WERI-Rb-1 (cell line): ENCODE data around the gene SDSL.

ENCODE experiments used
- DNase-seq: peaks from one replicate; pipeline ENCODE4 v3.0.0-alpha.2; 2020
- H3K27ac ChIP-seq: fragments of 250-450 bp; sonication (Bioruptor Pico); 2 replicates; pipeline ENCODE4 v1.5.1; 2020; ENCODE audit warnings: mild to moderate bottlenecking, moderate library complexity
- H3K27me3 ChIP-seq: fragments of 250-450 bp; sonication (Bioruptor Pico); 2 replicates; pipeline ENCODE4 v1.5.1; 2021; ENCODE audit warnings: mild to moderate bottlenecking, low read depth, moderate library complexity; ENCODE audit not compliant: insufficient read depth, severe bottlenecking
- H3K36me3 ChIP-seq: fragments of 250-450 bp; sonication (Bioruptor Pico); 2 replicates; pipeline ENCODE4 v1.5.1; 2020; ENCODE audit warnings: mild to moderate bottlenecking, moderate library complexity
- H3K4me3 ChIP-seq: 2 replicates; pipeline ENCODE4 v1.5.1; 2011; ENCODE audit warnings: low read depth, mild to moderate bottlenecking, control low read depth, low read length
- H3K9me3 ChIP-seq: fragments of 250-450 bp; sonication (Bioruptor Pico); 2 replicates; pipeline ENCODE4 v1.5.1; 2021; ENCODE audit warnings: mild to moderate bottlenecking, moderate library complexity; ENCODE audit not compliant: severe bottlenecking
- TF ChIP-seq, protein P1 (sequence below): IDR thresholded peaks from 2 replicates; pipeline ENCODE4 v1.5.1; 2011; ENCODE audit warnings: low read depth, mild to moderate bottlenecking, control low read depth, inconsistent platforms, low read length

The SDSL gene

DNA sequence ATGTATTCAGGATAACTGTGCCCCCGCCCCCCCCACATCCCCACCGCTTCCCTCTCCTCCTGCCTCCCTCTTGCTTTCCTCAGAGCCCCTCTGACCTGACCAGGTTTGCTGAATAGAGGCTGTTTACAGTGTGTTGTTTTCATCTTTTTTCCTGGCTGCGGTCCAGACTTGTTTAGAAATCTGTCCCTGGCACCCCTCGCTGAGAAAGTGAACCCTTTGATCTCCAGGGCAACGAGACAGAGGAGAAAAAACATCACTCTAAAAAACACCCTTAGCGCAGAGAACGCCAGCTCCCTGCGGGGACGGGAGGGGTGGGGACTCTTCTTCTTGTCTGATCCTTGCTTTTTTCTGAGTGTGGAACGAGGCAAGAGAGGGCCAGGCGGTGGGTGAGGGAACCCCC lies 41.0 kb upstream of the SDSL start:
- DNase-seq, result no peak
- Histone ChIP-seq H3K27ac (no peak overlapping the region), H3K4me3 (no peak overlapping the region), H3K36me3 (peaks cover 46% of the 10 kb centered on the region), H3K27me3 (no peaks in the 10 kb centered on the region), H3K9me3 (no peaks in the 10 kb centered on the region)
- TF ChIP-seq, protein P1, sequence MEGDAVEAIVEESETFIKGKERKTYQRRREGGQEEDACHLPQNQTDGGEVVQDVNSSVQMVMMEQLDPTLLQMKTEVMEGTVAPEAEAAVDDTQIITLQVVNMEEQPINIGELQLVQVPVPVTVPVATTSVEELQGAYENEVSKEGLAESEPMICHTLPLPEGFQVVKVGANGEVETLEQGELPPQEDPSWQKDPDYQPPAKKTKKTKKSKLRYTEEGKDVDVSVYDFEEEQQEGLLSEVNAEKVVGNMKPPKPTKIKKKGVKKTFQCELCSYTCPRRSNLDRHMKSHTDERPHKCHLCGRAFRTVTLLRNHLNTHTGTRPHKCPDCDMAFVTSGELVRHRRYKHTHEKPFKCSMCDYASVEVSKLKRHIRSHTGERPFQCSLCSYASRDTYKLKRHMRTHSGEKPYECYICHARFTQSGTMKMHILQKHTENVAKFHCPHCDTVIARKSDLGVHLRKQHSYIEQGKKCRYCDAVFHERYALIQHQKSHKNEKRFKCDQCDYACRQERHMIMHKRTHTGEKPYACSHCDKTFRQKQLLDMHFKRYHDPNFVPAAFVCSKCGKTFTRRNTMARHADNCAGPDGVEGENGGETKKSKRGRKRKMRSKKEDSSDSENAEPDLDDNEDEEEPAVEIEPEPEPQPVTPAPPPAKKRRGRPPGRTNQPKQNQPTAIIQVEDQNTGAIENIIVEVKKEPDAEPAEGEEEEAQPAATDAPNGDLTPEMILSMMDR, result no peak

DNA sequence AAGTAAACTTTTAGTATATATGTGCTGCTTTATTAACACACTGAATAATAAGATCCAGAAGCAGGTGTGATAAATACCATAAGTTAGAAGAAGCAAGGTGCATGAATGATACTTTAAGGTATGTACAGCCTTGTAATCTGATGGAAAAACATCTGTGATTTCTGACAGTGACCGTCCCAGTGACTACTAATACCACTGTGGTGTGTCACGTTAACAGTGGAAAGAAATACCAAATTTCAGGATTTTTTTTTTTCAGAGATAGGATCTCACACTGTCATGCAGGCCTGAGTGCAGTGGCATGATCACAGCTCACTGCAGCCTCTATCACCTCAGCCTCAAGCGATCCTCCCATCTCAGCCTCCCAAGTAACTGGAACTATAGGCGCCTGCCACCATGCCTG lies 40.0 kb upstream of the SDSL start:
- no peak for DNase-seq
- TF ChIP-seq, protein P1, result no peak
- H3K36me3 ChIP-seq, result peaks cover 48% of the 10 kb centered on the region

DNA sequence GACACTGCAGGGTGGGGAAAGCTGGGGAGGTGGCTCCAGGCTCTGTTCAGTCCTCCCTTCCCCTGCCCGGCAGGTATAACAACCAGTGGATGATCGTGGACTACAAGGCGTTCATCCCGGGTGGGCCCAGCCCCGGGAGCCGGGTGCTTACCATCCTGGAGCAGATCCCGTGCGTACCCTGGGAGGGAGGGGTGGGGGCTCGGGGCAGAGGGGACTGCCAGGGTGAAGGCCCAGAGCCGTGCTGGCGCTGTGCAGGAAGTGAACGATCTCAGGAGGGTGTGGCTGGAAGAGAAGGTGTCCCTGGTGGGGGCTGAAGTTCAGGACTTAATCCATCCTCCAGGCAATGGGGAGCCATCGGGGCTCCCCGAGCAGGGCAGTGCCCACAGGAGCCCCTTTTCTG lies 37.4 kb upstream of the SDSL start:
- H3K9me3 ChIP-seq, result no peaks in the 10 kb centered on the region
- DNase-seq, result no peak
- peaks cover 42% of the 10 kb centered on the region for H3K36me3 ChIP-seq
- TF ChIP-seq, protein P1, result no peak
- no peaks in the 10 kb centered on the region for H3K27me3 ChIP-seq
- H3K27ac ChIP-seq, result no peak overlapping the region
- no peak overlapping the region for H3K4me3 ChIP-seq

More for the DNA sequence above, 40.0 kb upstream of the SDSL start:
- H3K27me3 ChIP-seq, result no peaks in the 10 kb centered on the region
- H3K27ac ChIP-seq, result no peak overlapping the region
- H3K4me3 ChIP-seq, result no peak overlapping the region
- no peaks in the 10 kb centered on the region for H3K9me3 ChIP-seq

DNA sequence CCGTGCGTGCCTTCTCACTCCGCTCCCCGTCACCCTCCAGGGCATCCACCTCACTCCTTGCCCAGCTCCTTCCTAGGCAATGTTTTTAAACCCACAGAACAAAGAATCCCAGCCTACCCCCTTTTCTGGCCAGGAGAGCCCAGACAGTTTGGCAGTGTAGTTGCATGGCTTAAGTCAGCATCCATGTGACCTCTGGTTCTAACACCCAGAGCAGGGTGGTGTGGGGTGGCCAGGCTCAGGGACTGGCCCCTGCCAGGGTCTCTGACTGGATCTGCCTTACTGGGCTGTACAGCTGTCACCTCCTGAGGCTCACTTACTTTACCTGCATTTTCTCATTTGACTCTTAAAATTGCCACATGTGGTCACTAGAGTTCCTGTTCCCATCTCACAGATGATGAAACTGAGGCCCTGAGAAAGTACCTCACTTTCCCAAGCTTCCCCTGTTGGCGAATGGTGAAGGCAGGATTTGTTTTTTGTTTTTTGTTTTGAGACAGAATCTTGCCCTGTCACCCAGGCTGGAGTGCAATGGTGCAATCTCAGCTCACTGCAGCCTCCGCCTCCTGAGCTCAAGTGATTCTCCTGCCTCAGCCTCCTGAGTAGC lies 36.8 kb upstream of the SDSL start:
- H3K9me3 ChIP-seq, result no peaks in the 10 kb centered on the region
- DNase-seq, result no peak
- TF ChIP-seq, protein P1, result no peak
- peaks cover 40% of the 10 kb centered on the region for H3K36me3 ChIP-seq
- no peaks in the 10 kb centered on the region for H3K27me3 ChIP-seq
- H3K4me3 ChIP-seq, result no peak overlapping the region
- H3K27ac ChIP-seq, result no peak overlapping the region

DNA sequence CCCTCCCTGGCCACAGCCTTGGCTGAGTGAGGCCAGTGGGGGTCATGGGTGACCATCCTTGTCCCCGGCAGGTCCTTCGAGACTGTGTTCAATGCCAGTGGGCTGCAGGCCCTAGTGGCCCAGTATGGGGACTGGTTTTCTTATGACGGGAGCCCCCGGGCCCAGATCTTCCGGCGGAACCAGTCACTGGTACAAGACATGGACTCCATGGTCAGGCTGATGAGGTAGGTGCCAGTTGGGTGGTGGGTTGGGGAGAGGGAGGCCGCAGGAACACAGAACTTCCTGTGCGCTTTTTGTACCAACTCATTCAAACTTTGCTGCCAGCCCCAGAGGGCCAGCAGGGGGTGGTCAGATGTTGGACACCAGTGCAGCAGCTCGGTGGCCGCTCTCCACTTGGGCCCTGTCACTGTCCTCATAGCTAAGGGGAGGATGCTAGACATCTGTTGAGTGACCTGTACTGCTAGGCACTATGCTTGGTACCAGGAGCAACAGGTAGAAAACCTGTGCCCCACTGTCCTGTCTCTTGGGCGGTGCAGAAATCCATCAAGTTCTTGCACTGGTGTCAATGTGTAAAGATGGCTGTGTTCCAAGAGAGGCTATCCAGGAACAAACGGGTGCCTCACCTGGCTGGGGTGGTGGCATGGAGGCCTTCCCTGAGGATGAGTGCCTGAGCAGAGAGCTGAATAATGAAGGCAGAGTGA lies 35.2 kb upstream of the SDSL start:
- H3K27me3 ChIP-seq, result no peaks in the 10 kb centered on the region
- TF ChIP-seq, protein P1, result no peak
- H3K27ac ChIP-seq, result no peak overlapping the region
- peaks cover 32% of the 10 kb centered on the region for H3K36me3 ChIP-seq
- DNase-seq, result no peak
- no peaks in the 10 kb centered on the region for H3K9me3 ChIP-seq
- no peak overlapping the region for H3K4me3 ChIP-seq
